DND-41 (cell line): Measurements from ENCODE around the gene ANKRD55.
"Not testable (repeated sequence)": the region's sequence is repeated elsewhere in the genome, so short reads cannot be mapped to it uniquely, and the experiment has no call there.

Experiments
- ATAC-seq: fragments of 200-7000 bp; cut with Tn5 transposase; 3 replicates; pipeline ENCODE4 v1.9.1; 2021; ENCODE audit warnings: low read depth; ENCODE audit not compliant: insufficient read depth
- DNase-seq: peaks from one replicate; pipeline ENCODE4 v3.0.0-alpha.2; 2020
- H2AFZ ChIP-seq: 2 replicates; pipeline ENCODE4 v1.6.0; 2012; ENCODE audit warnings: low read depth, low read length
- H3K27ac ChIP-seq: 2 replicates; pipeline ENCODE4 v1.5.1; 2012; ENCODE audit warnings: low read length, inconsistent platforms
- H3K27me3 ChIP-seq: fragments of 200-600 bp; sonication (generic); 2 replicates; pipeline ENCODE4 v1.6.0; 2012; ENCODE audit warnings: low read length, mild to moderate bottlenecking, inconsistent platforms; ENCODE audit not compliant: insufficient read depth, poor library complexity
- H3K36me3 ChIP-seq: 2 replicates; pipeline ENCODE4 v1.5.1; 2012; ENCODE audit warnings: low read length, inconsistent platforms; ENCODE audit not compliant: insufficient read depth
- H3K4me1 ChIP-seq: 2 replicates; pipeline ENCODE4 v1.5.1; 2012; ENCODE audit warnings: mild to moderate bottlenecking, low read length; ENCODE audit not compliant: insufficient read depth
- H3K4me2 ChIP-seq: 2 replicates; pipeline ENCODE4 v1.6.0; 2012; ENCODE audit warnings: mild to moderate bottlenecking, moderate library complexity, low read length, inconsistent platforms; ENCODE audit not compliant: insufficient read depth
- H3K4me3 ChIP-seq, 2 experiments: fragments of 200-600 bp in 1 of 2; shearing (Covaris generic) in 1 of 2; 2 replicates each; pipeline ENCODE4 v1.5.1; 2012 to 2016; ENCODE audit warnings: inconsistent platforms in 2 of 2, low read length in 2 of 2, mild to moderate bottlenecking in 2 of 2, low read depth in 1 of 2, moderate library complexity in 1 of 2
- H3K79me2 ChIP-seq: 2 replicates; pipeline ENCODE4 v1.6.0; 2012; ENCODE audit warnings: low read length, inconsistent platforms; ENCODE audit not compliant: insufficient read depth
- H3K9ac ChIP-seq: 2 replicates; pipeline ENCODE4 v1.6.0; 2012; ENCODE audit warnings: low read depth, mild to moderate bottlenecking, inconsistent platforms, low read length, moderate library complexity
- H3K9me3 ChIP-seq: 2 replicates; pipeline ENCODE4 v1.5.1; 2012; ENCODE audit warnings: low read length, moderate library complexity, mild to moderate bottlenecking, inconsistent platforms; ENCODE audit not compliant: insufficient read depth, severe bottlenecking
- H4K20me1 ChIP-seq: 2 replicates; pipeline ENCODE4 v1.6.0; 2012; ENCODE audit warnings: low read length; ENCODE audit not compliant: insufficient read depth
- EZH2 ChIP-seq: IDR thresholded peaks from 3 replicates; pipeline ENCODE4 v1.6.1; 2012; ENCODE audit warnings: borderline replicate concordance, low read depth, mild to moderate bottlenecking, moderate library complexity, low read length, inconsistent platforms; ENCODE audit not compliant: severe bottlenecking
- TF ChIP-seq, protein P1 (sequence below): IDR thresholded peaks from 2 replicates; pipeline ENCODE4 v1.5.1; 2012; ENCODE audit warnings: borderline replicate concordance, low read length, moderate library complexity, mild to moderate bottlenecking; ENCODE audit not compliant: poor library complexity, severe bottlenecking; ENCODE audit errors: extremely low read depth

The ANKRD55 gene

DNA sequence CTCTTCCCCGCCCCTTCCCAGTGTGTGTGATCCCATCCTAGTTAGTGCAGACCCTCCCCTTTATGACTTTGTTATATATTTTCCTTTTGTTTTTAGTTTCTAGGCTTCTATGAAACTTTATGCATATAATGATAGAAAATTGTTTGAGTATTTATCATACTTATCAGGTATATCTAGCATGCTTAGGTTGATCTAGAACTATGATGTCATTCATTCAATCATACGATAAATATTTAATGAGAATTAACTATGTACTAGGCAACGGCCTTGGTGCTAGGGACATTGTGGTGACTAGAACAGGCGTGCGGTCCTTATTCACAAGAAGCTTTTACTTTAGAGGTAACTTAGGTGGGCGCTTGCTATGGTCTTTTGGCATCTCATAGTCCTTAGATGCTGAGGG, 13.6 kb upstream of the ANKRD55 start:
- Histone ChIP-seq H2AFZ (no peak overlapping the region), H3K27ac (no peak overlapping the region), H3K27me3 (no peaks in the 10 kb centered on the region), H3K4me1 (no peaks in the 10 kb centered on the region), H3K4me2 (no peak overlapping the region), H3K9me3 (peaks cover 4% of the 10 kb centered on the region), H4K20me1 (no peaks in the 10 kb centered on the region), H3K36me3 (no peaks in the 10 kb centered on the region), H3K4me3 (no peak overlapping the region), H3K79me2 (no peaks in the 10 kb centered on the region), H3K9ac (no peak overlapping the region)
- DNase-seq (no peak), ATAC-seq (no peak)
- TF ChIP-seq, protein P1, sequence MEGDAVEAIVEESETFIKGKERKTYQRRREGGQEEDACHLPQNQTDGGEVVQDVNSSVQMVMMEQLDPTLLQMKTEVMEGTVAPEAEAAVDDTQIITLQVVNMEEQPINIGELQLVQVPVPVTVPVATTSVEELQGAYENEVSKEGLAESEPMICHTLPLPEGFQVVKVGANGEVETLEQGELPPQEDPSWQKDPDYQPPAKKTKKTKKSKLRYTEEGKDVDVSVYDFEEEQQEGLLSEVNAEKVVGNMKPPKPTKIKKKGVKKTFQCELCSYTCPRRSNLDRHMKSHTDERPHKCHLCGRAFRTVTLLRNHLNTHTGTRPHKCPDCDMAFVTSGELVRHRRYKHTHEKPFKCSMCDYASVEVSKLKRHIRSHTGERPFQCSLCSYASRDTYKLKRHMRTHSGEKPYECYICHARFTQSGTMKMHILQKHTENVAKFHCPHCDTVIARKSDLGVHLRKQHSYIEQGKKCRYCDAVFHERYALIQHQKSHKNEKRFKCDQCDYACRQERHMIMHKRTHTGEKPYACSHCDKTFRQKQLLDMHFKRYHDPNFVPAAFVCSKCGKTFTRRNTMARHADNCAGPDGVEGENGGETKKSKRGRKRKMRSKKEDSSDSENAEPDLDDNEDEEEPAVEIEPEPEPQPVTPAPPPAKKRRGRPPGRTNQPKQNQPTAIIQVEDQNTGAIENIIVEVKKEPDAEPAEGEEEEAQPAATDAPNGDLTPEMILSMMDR = no peak
- no peak for TF ChIP-seq EZH2

DNA sequence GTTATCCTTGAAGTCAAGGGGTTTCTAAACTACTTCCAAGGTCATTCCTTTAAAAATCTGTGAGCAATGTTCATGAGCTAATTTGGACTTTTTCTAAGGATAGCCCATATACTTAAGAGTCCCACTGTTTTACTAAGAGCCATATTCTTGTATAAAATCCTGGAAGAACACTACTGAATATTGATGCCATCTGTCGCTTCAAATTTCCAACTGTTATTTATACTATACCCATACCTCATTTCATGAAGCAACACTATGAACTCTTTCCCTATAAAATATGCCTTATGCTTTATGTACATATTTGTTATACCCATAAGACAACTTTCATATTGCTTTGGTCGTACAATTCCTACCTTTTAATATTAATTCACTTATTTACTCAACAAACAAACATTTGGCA, 12.4 kb upstream of the ANKRD55 start:
- H3K9me3 ChIP-seq = peaks cover 4% of the 10 kb centered on the region
- TF ChIP-seq, protein P1 = no peak
- no peak for TF ChIP-seq EZH2
- H3K9ac ChIP-seq = no peak overlapping the region
- H3K27me3 ChIP-seq = no peaks in the 10 kb centered on the region
- no peaks in the 10 kb centered on the region for H3K36me3 ChIP-seq
- H3K4me3 ChIP-seq = no peak overlapping the region
- H3K4me1 ChIP-seq = no peaks in the 10 kb centered on the region
- DNase-seq (no peak), ATAC-seq (no peak)
- H2AFZ ChIP-seq = no peak overlapping the region
- H3K4me2 ChIP-seq = no peak overlapping the region
- no peaks in the 10 kb centered on the region for H3K79me2 ChIP-seq
- H4K20me1 ChIP-seq = no peaks in the 10 kb centered on the region
- no peak overlapping the region for H3K27ac ChIP-seq

DNA sequence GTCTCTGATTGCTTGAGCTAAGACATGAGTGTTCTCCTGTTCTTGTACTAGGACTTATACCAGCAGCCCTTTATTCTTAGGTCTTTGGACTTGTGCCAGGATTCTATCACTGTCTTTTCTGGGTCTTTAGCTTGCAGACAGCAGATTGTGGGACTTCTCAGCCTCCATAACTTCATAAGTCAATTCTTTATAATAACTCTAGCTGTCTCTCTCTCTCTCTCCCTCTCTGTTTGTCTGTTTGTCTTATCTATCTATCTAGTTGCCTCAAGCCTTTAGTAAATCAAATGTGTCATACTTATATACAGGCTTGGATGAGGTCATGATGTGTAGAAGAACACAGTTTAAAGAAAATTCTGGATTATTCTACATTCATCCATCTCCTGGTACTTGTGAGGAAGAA, 11.5 kb upstream of the ANKRD55 start:
- no peaks in the 10 kb centered on the region for H3K79me2 ChIP-seq
- DNase-seq (no peak), ATAC-seq (no peak)
- no peaks in the 10 kb centered on the region for H3K4me1 ChIP-seq
- H4K20me1 ChIP-seq = no peaks in the 10 kb centered on the region
- peaks cover 4% of the 10 kb centered on the region for H3K9me3 ChIP-seq
- no peak for TF ChIP-seq EZH2
- TF ChIP-seq, protein P1 = no peak
- no peak overlapping the region for H3K4me2 ChIP-seq
- H3K27ac ChIP-seq = no peak overlapping the region
- no peak overlapping the region for H2AFZ ChIP-seq
- no peak overlapping the region for H3K9ac ChIP-seq
- H3K36me3 ChIP-seq = no peaks in the 10 kb centered on the region
- no peaks in the 10 kb centered on the region for H3K27me3 ChIP-seq
- no peak overlapping the region for H3K4me3 ChIP-seq

DNA sequence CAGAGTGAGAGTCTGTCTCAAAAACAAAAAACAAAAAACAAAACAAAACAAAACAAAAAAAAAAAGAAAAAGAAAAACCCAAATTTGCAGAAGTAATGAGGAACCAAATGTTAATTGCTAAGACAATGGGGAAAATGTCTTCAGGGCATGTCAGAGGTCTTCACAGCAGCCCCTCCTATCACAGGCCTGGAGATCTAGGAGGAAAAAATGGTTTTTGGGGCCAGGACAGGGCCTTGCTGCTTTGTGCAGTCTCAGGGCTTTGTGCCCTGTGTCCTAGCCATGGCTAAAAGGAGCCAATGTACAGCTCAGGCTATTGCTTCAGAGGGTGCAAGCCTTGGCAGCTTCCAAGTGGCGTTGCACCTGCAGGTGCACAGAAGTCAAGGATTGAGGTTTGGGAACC, 9.1 kb upstream of the ANKRD55 start:
- H3K36me3 ChIP-seq, H3K27ac ChIP-seq, H3K4me1 ChIP-seq, H3K9me3 ChIP-seq, H3K4me3 ChIP-seq, H3K79me2 ChIP-seq, H3K9ac ChIP-seq, H2AFZ ChIP-seq, ATAC-seq, H4K20me1 ChIP-seq, H3K27me3 ChIP-seq, H3K4me2 ChIP-seq, DNase-seq: not testable (repeated sequence)
